ENCODE data around the gene H1-8.

- TF ChIP-seq POLR2A (IDR thresholded peaks at IDR 0.05; ENCODE audit: low read length) (no peak), GATA1 (IDR thresholded peaks at IDR 0.05; ENCODE audit: low read depth, low read length) (no peak)
Observed at GRCh38 chr3:129577366-129577765, 34.4 kb downstream of the H1-8 start.
